ENCODE results near the gene ERVFRD-1.
"Not testable (repeated sequence)": the region's sequence is repeated elsewhere in the genome, so short reads cannot be mapped to it uniquely, and the experiment has no call there.

ERVFRD-1 gene

GRCh38 chr6:11139051-11139960 is 27.8 kb upstream of the ERVFRD-1 start:
- Mint-ChIP-seq H3K4me3 (no peak overlapping the region), H3K36me3 (ENCODE audit: low read depth) (peaks cover 25% of the 10 kb centered on the region), H3K27ac (peak overlapping the region; percentile 50), H3K27me3 (no peaks in the 10 kb centered on the region), H3K4me1 (ENCODE audit: low read depth) (peaks cover 25% of the 10 kb centered on the region), H3K9me3 (no peaks in the 10 kb centered on the region)
- no peak for DNase-seq

- DNase-seq = no peak
These were observed 25.3 kb upstream of the ERVFRD-1 start for GRCh38 chr6:11136809-11137208.

GRCh38 chr6:11133281-11133680 is 21.8 kb upstream of the ERVFRD-1 start:
- Mint-ChIP-seq H3K36me3 (ENCODE audit: low read depth) (peaks cover 30% of the 10 kb centered on the region), H3K27me3 (no peaks in the 10 kb centered on the region), H3K4me3 (no peak overlapping the region), H3K4me1 (ENCODE audit: low read depth) (peaks cover 16% of the 10 kb centered on the region), H3K27ac (no peak overlapping the region), H3K9me3 (no peaks in the 10 kb centered on the region)
- no peak for DNase-seq

More at GRCh38 chr6:11136809-11137208, 25.3 kb upstream of the ERVFRD-1 start:
- H3K4me3 Mint-ChIP-seq = no peak overlapping the region
- H3K4me1 Mint-ChIP-seq (ENCODE audit: low read depth) = peaks cover 20% of the 10 kb centered on the region
- H3K27ac Mint-ChIP-seq = no peak overlapping the region
- H3K9me3 Mint-ChIP-seq = no peaks in the 10 kb centered on the region
- H3K36me3 Mint-ChIP-seq (ENCODE audit: low read depth) = peaks cover 30% of the 10 kb centered on the region
- H3K27me3 Mint-ChIP-seq = no peaks in the 10 kb centered on the region

GRCh38 chr6:11132194-11132888 is 20.8 kb upstream of the ERVFRD-1 start:
- DNase-seq = no peak
- Mint-ChIP-seq H3K9me3 (no peaks in the 10 kb centered on the region), H3K27ac (no peak overlapping the region), H3K4me1 (ENCODE audit: low read depth) (peaks cover 16% of the 10 kb centered on the region), H3K27me3 (no peaks in the 10 kb centered on the region), H3K36me3 (ENCODE audit: low read depth) (peaks cover 30% of the 10 kb centered on the region), H3K4me3 (no peak overlapping the region)

GRCh38 chr6:11130605-11131004 is 19.1 kb upstream of the ERVFRD-1 start:
- DNase-seq = no peak
- H3K4me3 Mint-ChIP-seq = no peak overlapping the region
- no peak overlapping the region for H3K27ac Mint-ChIP-seq
- peaks cover 33% of the 10 kb centered on the region for H3K36me3 Mint-ChIP-seq (ENCODE audit: low read depth)
- H3K4me1 Mint-ChIP-seq (ENCODE audit: low read depth) = peaks cover 16% of the 10 kb centered on the region
- H3K9me3 Mint-ChIP-seq = no peaks in the 10 kb centered on the region
- no peaks in the 10 kb centered on the region for H3K27me3 Mint-ChIP-seq

GRCh38 chr6:11129908-11130565 is 18.5 kb upstream of the ERVFRD-1 start:
- H3K36me3 Mint-ChIP-seq (ENCODE audit: low read depth) = peaks cover 28% of the 10 kb centered on the region
- no peak for DNase-seq
- no peak overlapping the region for H3K27ac Mint-ChIP-seq

GRCh38 chr6:11128608-11129007 is 17.1 kb upstream of the ERVFRD-1 start:
- Mint-ChIP-seq H3K4me3 (no peak overlapping the region), H3K36me3 (ENCODE audit: low read depth) (peaks cover 16% of the 10 kb centered on the region), H3K9me3 (no peaks in the 10 kb centered on the region), H3K4me1 (ENCODE audit: low read depth) (peaks cover 20% of the 10 kb centered on the region), H3K27me3 (no peaks in the 10 kb centered on the region), H3K27ac (no peak overlapping the region)
- DNase-seq = no peak

More at GRCh38 chr6:11129908-11130565, 18.5 kb upstream of the ERVFRD-1 start:
- H3K27me3 Mint-ChIP-seq = no peaks in the 10 kb centered on the region
- H3K4me1 Mint-ChIP-seq (ENCODE audit: low read depth) = peaks cover 16% of the 10 kb centered on the region
- no peak overlapping the region for H3K4me3 Mint-ChIP-seq
- H3K9me3 Mint-ChIP-seq = no peaks in the 10 kb centered on the region

- H3K9me3 Mint-ChIP-seq = no peaks in the 10 kb centered on the region
- H3K36me3 Mint-ChIP-seq (ENCODE audit: low read depth) = peaks cover 17% of the 10 kb centered on the region
- no peak for DNase-seq
- no peaks in the 10 kb centered on the region for H3K27me3 Mint-ChIP-seq
- H3K4me1 Mint-ChIP-seq (ENCODE audit: low read depth) = peaks cover 20% of the 10 kb centered on the region
- H3K27ac Mint-ChIP-seq = no peak overlapping the region
- H3K4me3 Mint-ChIP-seq = no peak overlapping the region
These were observed 15.4 kb upstream of the ERVFRD-1 start for GRCh38 chr6:11126876-11127275.

GRCh38 chr6:11123978-11124377 is 12.5 kb upstream of the ERVFRD-1 start:
- DNase-seq = no peak
- H3K4me1 Mint-ChIP-seq (ENCODE audit: low read depth) = peaks cover 18% of the 10 kb centered on the region
- H3K4me3 Mint-ChIP-seq = no peak overlapping the region
- H3K27ac Mint-ChIP-seq = no peak overlapping the region
- H3K36me3 Mint-ChIP-seq (ENCODE audit: low read depth) = peaks cover 24% of the 10 kb centered on the region
- no peaks in the 10 kb centered on the region for H3K9me3 Mint-ChIP-seq
- H3K27me3 Mint-ChIP-seq = no peaks in the 10 kb centered on the region

GRCh38 chr6:11122380-11122779 is 10.9 kb upstream of the ERVFRD-1 start:
- no peaks in the 10 kb centered on the region for H3K9me3 Mint-ChIP-seq

GRCh38 chr6:11121851-11122250 is 10.3 kb upstream of the ERVFRD-1 start:
- peaks cover 22% of the 10 kb centered on the region for H3K4me1 Mint-ChIP-seq (ENCODE audit: low read depth)
- no peak for DNase-seq
- H3K36me3 Mint-ChIP-seq (ENCODE audit: low read depth) = peaks cover 20% of the 10 kb centered on the region
- H3K4me3 Mint-ChIP-seq = no peak overlapping the region
- H3K9me3 Mint-ChIP-seq = no peaks in the 10 kb centered on the region
- no peaks in the 10 kb centered on the region for H3K27me3 Mint-ChIP-seq
- no peak overlapping the region for H3K27ac Mint-ChIP-seq

More at GRCh38 chr6:11122380-11122779, 10.9 kb upstream of the ERVFRD-1 start:
- no peak overlapping the region for H3K27ac Mint-ChIP-seq
- H3K27me3 Mint-ChIP-seq = no peaks in the 10 kb centered on the region
- peaks cover 24% of the 10 kb centered on the region for H3K36me3 Mint-ChIP-seq (ENCODE audit: low read depth)
- no peak overlapping the region for H3K4me3 Mint-ChIP-seq
- H3K4me1 Mint-ChIP-seq (ENCODE audit: low read depth) = peaks cover 22% of the 10 kb centered on the region
- DNase-seq = no peak

GRCh38 chr6:11120271-11121005 is 8.9 kb upstream of the ERVFRD-1 start:
- peaks cover 30% of the 10 kb centered on the region for H3K4me1 Mint-ChIP-seq (ENCODE audit: low read depth)
- H3K36me3 Mint-ChIP-seq (ENCODE audit: low read depth) = peaks cover 11% of the 10 kb centered on the region
- H3K9me3 Mint-ChIP-seq = no peaks in the 10 kb centered on the region
- no peaks in the 10 kb centered on the region for H3K27me3 Mint-ChIP-seq
- H3K4me3 Mint-ChIP-seq = no peak overlapping the region
- no peak for DNase-seq
- no peak overlapping the region for H3K27ac Mint-ChIP-seq

- peaks cover 43% of the 10 kb centered on the region for H3K4me1 Mint-ChIP-seq (ENCODE audit: low read depth)
- DNase-seq; H3K27me3 Mint-ChIP-seq; H3K4me3 Mint-ChIP-seq; H3K27ac Mint-ChIP-seq; H3K9me3 Mint-ChIP-seq; H3K36me3 Mint-ChIP-seq (ENCODE audit: low read depth): not testable (repeated sequence)
These were observed 4.4 kb upstream of the ERVFRD-1 start for GRCh38 chr6:11115808-11116536.

Measured in activated T-cell treated with anti-CD3 and anti-CD28 coated beads, Interleukin-2, amount 50 U/mL, for 24 hours (primary cell).